Neuronal stem cell (in vitro differentiated cells): ENCODE data around the gene NAA15.
"Not testable (repeated sequence)": the region's sequence is repeated elsewhere in the genome, so short reads cannot be mapped to it uniquely, and the experiment has no call there.

Experiments
- DNase-seq: peaks from one replicate; pipeline ENCODE4 v3.0.0-alpha.2; 2013; ENCODE audit warnings: low spot score
- H2AFZ ChIP-seq: one replicate; pipeline ENCODE4 v1.6.1; 2013; ENCODE audit warnings: mild to moderate bottlenecking, low read length, inconsistent platforms
- H2AK5ac ChIP-seq: 2 replicates; pipeline ENCODE4 v1.6.1; 2013; ENCODE audit warnings: low read depth, mild to moderate bottlenecking, inconsistent platforms, low read length, moderate library complexity, mixed read lengths
- H2BK120ac ChIP-seq: 2 replicates; pipeline ENCODE4 v1.6.1; 2013; ENCODE audit warnings: low read depth, mild to moderate bottlenecking, inconsistent platforms, low read length, moderate library complexity, mixed read lengths
- H2BK12ac ChIP-seq: one replicate; pipeline ENCODE4 v1.6.1; 2013; ENCODE audit warnings: low read length, inconsistent platforms
- H2BK15ac ChIP-seq: 2 replicates; pipeline ENCODE4 v1.6.1; 2013; ENCODE audit warnings: mild to moderate bottlenecking, low read length, inconsistent platforms, mixed read lengths
- H2BK5ac ChIP-seq: one replicate; pipeline ENCODE4 v1.6.1; 2013; ENCODE audit warnings: inconsistent platforms, mild to moderate bottlenecking, low read length, moderate library complexity
- H3K14ac ChIP-seq: one replicate; pipeline ENCODE4 v1.6.1; 2013; ENCODE audit warnings: low read length, inconsistent platforms
- H3K18ac ChIP-seq: 2 replicates; pipeline ENCODE4 v1.6.1; 2013; ENCODE audit warnings: low read length, inconsistent platforms
- H3K23ac ChIP-seq: 2 replicates; pipeline ENCODE4 v1.6.1; 2013; ENCODE audit warnings: low read depth, mild to moderate bottlenecking, mixed read lengths, low read length, inconsistent platforms; ENCODE audit not compliant: poor library complexity
- H3K27ac ChIP-seq: replicated peaks from 3 replicates; pipeline ENCODE4 v1.5.1; 2013; ENCODE audit warnings: low read length, inconsistent platforms
- H3K27me3 ChIP-seq, 3 experiments: 2 replicates each; pipeline ENCODE4 v1.6.1; 2013; ENCODE audit warnings: low read length in 3 of 3, mild to moderate bottlenecking in 2 of 3, inconsistent platforms in 1 of 3, low read depth in 1 of 3, mixed read lengths in 1 of 3, moderate library complexity in 1 of 3; ENCODE audit not compliant: control insufficient read depth in 3 of 3, insufficient read depth in 3 of 3
- H3K36me3 ChIP-seq, 2 donors: replicated peaks in 1 of 2; 2 replicates each; pipeline ENCODE4 v1.6.1; 2013; ENCODE audit warnings: low read length in 2 of 2; ENCODE audit not compliant: control insufficient read depth in 2 of 2, insufficient read depth in 2 of 2
- H3K4ac ChIP-seq: 2 replicates; pipeline ENCODE4 v1.6.1; 2013; ENCODE audit warnings: inconsistent platforms, mild to moderate bottlenecking, low read length, moderate library complexity
- H3K4me1 ChIP-seq, 2 donors: 1 replicate in 1 of 2; 2 replicates in 1 of 2; pipeline ENCODE4 v1.6.1; 2013; ENCODE audit warnings: low read length in 2 of 2, low read depth in 1 of 2; ENCODE audit not compliant: control insufficient read depth in 2 of 2, insufficient read depth in 1 of 2
- H3K4me2 ChIP-seq: one replicate; pipeline ENCODE4 v1.6.1; 2013; ENCODE audit warnings: mild to moderate bottlenecking, low read length, inconsistent platforms; ENCODE audit not compliant: insufficient read depth, poor library complexity, severe bottlenecking
- H3K4me3 ChIP-seq, 2 donors: 2 replicates each; pipeline ENCODE4 v1.5.1; 2013; ENCODE audit warnings: low read length in 2 of 2, mild to moderate bottlenecking in 2 of 2, inconsistent platforms in 1 of 2, moderate library complexity in 1 of 2
- H3K79me1 ChIP-seq: one replicate; pipeline ENCODE4 v1.6.1; 2013; ENCODE audit warnings: low read depth, mild to moderate bottlenecking, inconsistent platforms, low read length, moderate library complexity
- H3K9ac ChIP-seq: one replicate; pipeline ENCODE4 v1.6.1; 2013; ENCODE audit warnings: mild to moderate bottlenecking, low read depth, low read length, inconsistent platforms; ENCODE audit not compliant: poor library complexity
- H3K9me3 ChIP-seq, 2 donors: replicated peaks in 1 of 2; 2 replicates each; pipeline versions ENCODE3 to v1.6.1; 2013; ENCODE audit warnings: low read length in 2 of 2, mild to moderate bottlenecking in 2 of 2, inconsistent platforms in 1 of 2, low read depth in 1 of 2, mixed read lengths in 1 of 2, moderate library complexity in 1 of 2; ENCODE audit not compliant: control insufficient read depth in 2 of 2, insufficient read depth in 1 of 2
- H4K8ac ChIP-seq: one replicate; pipeline ENCODE4 v1.6.1; 2013; ENCODE audit warnings: low read depth, mild to moderate bottlenecking, inconsistent platforms, low read length, moderate library complexity
- H4K91ac ChIP-seq: one replicate; pipeline ENCODE4 v1.6.1; 2013; ENCODE audit warnings: low read length, low read depth, mild to moderate bottlenecking, inconsistent platforms; ENCODE audit not compliant: poor library complexity
- WGBS, 2 donors: extraction: QIAGEN DNeasy Blood & Tissue Kit; methylation state at CpG; one replicate each; pipeline ENCODE4 v1.1.7; 2013; ENCODE audit warnings: missing lambda C conversion rate in 2 of 2, mixed read lengths in 1 of 2; ENCODE audit not compliant: insufficient read length in 2 of 2, insufficient replicate concordance in 1 of 2; ENCODE audit errors: extremely low coverage in 2 of 2; 5-methylcytosine and 5-hydroxymethylcytosine counted together

Gene NAA15

DNA sequence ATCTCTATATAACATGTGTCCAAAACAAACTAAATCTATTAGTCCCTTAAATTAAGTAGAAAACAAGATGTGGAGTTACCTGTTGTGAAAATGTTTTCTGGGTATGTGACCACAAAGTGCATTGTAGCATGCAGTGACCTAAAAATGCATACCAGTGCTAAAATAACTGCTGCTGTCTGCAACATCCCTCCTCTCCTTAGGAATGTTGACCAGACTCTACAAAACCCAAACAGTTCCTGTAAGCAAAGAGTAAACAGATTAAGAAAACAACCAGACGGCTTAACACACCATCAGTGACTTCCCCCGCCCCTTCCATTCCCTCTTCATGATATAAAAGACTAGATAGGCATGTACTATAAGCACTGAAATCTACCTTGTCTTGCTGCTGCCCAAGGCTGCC lies 136.8 kb downstream of the NAA15 start:
- no peak for DNase-seq
- Histone ChIP-seq H3K79me1 (no peaks in the 10 kb centered on the region), H4K8ac (no peak overlapping the region), H2BK12ac (no peak overlapping the region), H3K9ac (no peak overlapping the region), H3K18ac (no peak overlapping the region), H2AK5ac (no peak overlapping the region), H3K4me2 (no peak overlapping the region), H2BK5ac (no peak overlapping the region), H3K36me3 (peaks cover 0 to 6% of the 10 kb centered on the region in 2 donors), H2AFZ (no peak overlapping the region), H3K23ac (no peak overlapping the region), H2BK15ac (no peak overlapping the region), H3K27me3 (no peaks in the 10 kb centered on the region), H3K27ac (no peak overlapping the region), H2BK120ac (no peak overlapping the region), H4K91ac (no peak overlapping the region), H3K4me1 (no peaks in the 10 kb centered on the region), H3K14ac (no peak overlapping the region), H3K4me3 (no peak overlapping the region), H3K9me3 (peaks cover 5 to 32% of the 10 kb centered on the region in 2 donors), H3K4ac (no peak overlapping the region)
- WGBS, 2 donors: no CpG with 5 or more reads among the region's 2 CpGs

DNA sequence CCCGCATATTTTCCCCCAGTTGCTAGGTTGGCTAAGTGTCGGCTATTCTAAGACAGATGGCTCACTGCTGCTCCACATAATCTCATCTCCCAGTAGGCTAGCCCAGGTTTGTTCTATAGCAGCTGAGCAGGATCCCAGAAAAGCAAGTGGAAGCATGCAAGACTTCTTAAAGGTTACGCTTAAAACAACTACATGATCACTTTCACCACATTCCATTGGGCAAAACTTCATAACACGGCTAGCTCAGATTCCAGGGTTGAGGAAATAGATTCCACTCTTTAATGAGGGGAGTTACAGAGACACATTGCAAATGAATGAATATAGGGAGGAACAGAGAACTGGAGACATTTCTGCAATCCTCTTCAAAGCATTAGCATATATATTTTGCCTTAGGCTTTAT lies 139.7 kb downstream of the NAA15 start:
- Histone ChIP-seq H3K18ac (no peak overlapping the region), H4K91ac (no peak overlapping the region), H2AK5ac (no peak overlapping the region), H3K4me3 (peak overlapping the region in 1 of 2 donors; percentile 28), H3K79me1 (no peaks in the 10 kb centered on the region), H3K23ac (no peak overlapping the region), H2BK120ac (no peak overlapping the region), H2BK15ac (no peak overlapping the region), H3K4me2 (no peak overlapping the region), H3K36me3 (peaks cover 0 to 6% of the 10 kb centered on the region in 2 donors), H3K4ac (no peak overlapping the region), H4K8ac (no peak overlapping the region), H3K27ac (no peak overlapping the region), H2AFZ (no peak overlapping the region), H3K9me3 (peaks cover 3 to 28% of the 10 kb centered on the region in 2 donors), H3K4me1 (no peaks in the 10 kb centered on the region), H2BK12ac (no peak overlapping the region), H3K14ac (no peak overlapping the region), H3K9ac (no peak overlapping the region), H2BK5ac (no peak overlapping the region), H3K27me3 (no peaks in the 10 kb centered on the region)
- no peak for DNase-seq
- WGBS, 2 donors: no CpG with 5 or more reads among the region's 4 CpGs

DNA sequence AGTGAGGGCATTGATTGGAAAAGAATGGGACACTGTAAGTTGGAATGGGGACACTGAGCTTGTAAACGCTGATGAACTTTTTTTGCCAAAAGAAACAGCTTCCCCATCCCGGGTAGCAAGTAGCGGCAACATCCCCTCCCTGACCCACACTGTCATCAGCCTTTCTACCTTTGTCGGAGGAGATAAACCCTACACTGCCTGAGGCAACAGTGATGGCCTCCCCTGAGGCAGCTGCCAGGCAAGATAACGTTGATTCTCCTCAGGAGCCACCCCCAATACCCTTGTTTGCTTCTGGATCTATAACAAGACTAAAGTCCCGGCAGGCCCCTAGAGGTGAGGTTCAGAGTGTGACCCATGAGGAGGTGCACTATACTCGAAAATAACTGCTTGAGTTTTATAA lies 142.4 kb downstream of the NAA15 start:
- H3K4me1 ChIP-seq: no peaks in the 10 kb centered on the region
- no peak overlapping the region for H2BK15ac ChIP-seq
- no CpG with 5 or more reads among the region's 7 CpGs for WGBS, 2 donors
- H4K91ac ChIP-seq: no peak overlapping the region
- H2AK5ac ChIP-seq: no peak overlapping the region
- H3K18ac ChIP-seq: no peak overlapping the region
- H2BK5ac ChIP-seq: no peak overlapping the region
- no peak overlapping the region for H2AFZ ChIP-seq
- no peaks in the 10 kb centered on the region for H3K79me1 ChIP-seq
- H3K9ac ChIP-seq: no peak overlapping the region
- H3K14ac ChIP-seq: no peak overlapping the region
- H2BK12ac ChIP-seq: no peak overlapping the region
- no peak overlapping the region for H3K4ac ChIP-seq
- peaks cover 3 to 12% of the 10 kb centered on the region in 2 donors for H3K9me3 ChIP-seq
- no peaks in the 10 kb centered on the region for H3K27me3 ChIP-seq
- H2BK120ac ChIP-seq: no peak overlapping the region
- H3K27ac ChIP-seq: no peak overlapping the region
- no peak for DNase-seq
- no peak overlapping the region for H4K8ac ChIP-seq
- H3K36me3 ChIP-seq: no peaks in the 10 kb centered on the region
- no peak overlapping the region for H3K4me2 ChIP-seq
- no peak overlapping the region for H3K4me3 ChIP-seq
- no peak overlapping the region for H3K23ac ChIP-seq

DNA sequence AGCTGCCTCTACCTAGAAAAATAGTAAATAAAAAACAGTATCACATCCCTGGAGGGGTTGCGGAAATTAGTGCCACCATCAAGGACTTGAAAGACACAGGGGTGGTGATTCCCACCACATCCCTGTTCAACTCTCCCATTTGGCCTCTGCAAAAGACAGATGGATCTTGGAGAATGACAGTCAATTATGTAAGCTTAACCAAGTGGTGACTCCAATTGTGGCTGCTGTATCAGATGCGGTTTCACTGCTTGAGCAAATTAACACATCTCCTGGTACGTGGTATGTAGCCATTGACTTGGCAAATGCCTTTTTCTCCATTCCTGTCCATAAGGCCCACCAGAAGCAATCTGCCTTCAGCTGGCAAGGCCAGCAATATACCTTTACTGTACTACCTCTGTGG lies 143.6 kb downstream of the NAA15 start:
- not testable (repeated sequence) for DNase-seq

More for the DNA sequence above, 143.6 kb downstream of the NAA15 start:
- not testable (repeated sequence) for H2BK120ac ChIP-seq, H2BK15ac ChIP-seq, H3K79me1 ChIP-seq, H3K23ac ChIP-seq, H2BK5ac ChIP-seq, H3K14ac ChIP-seq, H3K18ac ChIP-seq, H3K9ac ChIP-seq, H3K4me1 ChIP-seq, H2BK12ac ChIP-seq, H3K27me3 ChIP-seq, H2AK5ac ChIP-seq, H3K4me3 ChIP-seq, H3K4ac ChIP-seq, H3K9me3 ChIP-seq, H2AFZ ChIP-seq, H4K8ac ChIP-seq, H3K27ac ChIP-seq, H4K91ac ChIP-seq, H3K36me3 ChIP-seq, H3K4me2 ChIP-seq
- no CpG with 5 or more reads among the region's 3 CpGs for WGBS, 2 donors
